GOT3 (cell line): ENCODE data around the gene ARHGAP30.

Experiments used
- DNase-seq: peaks from one replicate; lab custom pipeline; 2025; ENCODE audit warnings: mixed read lengths; lab: John Stamatoyannopoulos, UW

The ARHGAP30 gene

DNA sequence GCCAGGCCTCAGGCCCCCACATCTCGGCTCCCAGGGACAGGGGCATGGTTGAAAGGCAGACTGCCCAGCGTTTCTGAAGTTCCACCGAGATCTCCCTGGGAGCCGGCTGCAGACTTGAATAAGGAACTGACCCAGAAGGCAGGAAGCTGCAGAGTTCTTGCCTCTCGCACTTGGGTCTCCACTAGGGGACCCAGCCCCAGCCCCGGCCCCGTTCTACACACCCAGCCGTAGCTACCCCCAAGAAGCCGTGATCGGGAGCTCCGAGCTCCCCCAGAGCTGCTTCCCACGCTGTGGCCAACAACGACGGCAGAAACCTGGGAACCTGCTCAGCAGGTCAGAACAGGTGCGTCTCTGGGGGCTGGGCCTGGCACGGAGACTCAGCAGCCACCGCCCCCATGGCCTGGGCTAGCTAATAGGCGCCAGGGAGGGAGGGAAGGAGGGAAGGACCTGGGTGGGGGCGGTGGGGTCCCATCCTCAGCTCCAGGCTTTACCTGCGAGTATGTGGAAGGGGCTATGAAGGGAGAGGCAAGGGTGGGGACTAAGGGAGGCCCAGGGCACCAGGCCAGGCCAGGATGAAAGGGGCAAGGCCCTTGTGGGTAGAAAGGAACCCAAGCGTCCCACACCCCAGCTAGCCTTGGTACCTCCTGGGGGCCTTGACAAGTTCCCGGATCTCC lies 19.7 kb upstream of the ARHGAP30 start, which contains the start of gene NECTIN4:
Gene NECTIN4 (minus strand): TSS at position 308 of the 674 bp plus-strand sequence. CDS start 262 bp downstream, at position 46.
- DNase-seq = no peak

- DNase-seq = no peak
Measured at GRCh38 chr1:161088587-161089110, 19.0 kb upstream of the ARHGAP30 start.

DNA sequence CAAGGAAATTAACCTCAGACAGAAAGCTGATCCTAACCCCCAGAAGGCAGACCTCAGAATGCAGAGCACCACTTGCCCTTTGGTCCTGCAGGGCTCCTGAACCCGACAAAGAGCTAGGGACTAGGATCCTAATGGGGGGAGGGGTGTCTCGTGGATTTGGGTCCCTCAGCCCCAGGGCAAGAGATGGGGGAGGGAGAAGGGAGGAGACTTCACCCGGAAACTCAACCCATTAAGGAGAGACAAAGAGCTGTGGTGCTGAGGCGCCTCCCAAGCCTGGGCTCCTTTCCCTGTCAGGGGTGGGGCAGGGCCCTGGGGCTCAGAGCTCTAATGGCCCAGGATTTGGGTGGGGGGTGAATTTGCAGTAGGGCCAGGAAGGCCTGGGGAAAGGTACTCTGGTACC lies 16.8 kb upstream of the ARHGAP30 start:
- no peak for DNase-seq

DNA sequence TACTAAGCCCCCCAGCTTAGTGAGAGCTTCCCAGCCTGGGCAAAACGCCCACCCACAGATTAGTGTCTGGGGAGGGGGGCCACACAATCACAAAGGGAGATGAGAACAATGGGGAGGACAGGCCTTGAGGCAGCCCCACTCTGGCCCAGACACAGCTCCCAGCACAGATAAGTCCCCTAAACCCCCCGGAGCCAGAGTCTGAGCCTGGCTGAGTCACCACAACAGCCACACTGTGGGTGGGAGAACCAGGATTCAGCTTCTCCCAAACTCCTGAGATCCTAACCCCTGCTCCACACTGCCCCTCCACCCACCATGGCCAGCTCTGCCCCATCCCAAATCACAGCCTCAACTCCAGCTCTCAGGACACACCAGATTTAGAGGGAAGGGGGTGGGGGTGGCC lies 15.5 kb upstream of the ARHGAP30 start:
- no peak for DNase-seq

- no peak for DNase-seq
Measured at GRCh38 chr1:161084597-161084988, 14.9 kb upstream of the ARHGAP30 start.

- DNase-seq = no peak
Measured at GRCh38 chr1:161083748-161084596, 14.3 kb upstream of the ARHGAP30 start.

DNA sequence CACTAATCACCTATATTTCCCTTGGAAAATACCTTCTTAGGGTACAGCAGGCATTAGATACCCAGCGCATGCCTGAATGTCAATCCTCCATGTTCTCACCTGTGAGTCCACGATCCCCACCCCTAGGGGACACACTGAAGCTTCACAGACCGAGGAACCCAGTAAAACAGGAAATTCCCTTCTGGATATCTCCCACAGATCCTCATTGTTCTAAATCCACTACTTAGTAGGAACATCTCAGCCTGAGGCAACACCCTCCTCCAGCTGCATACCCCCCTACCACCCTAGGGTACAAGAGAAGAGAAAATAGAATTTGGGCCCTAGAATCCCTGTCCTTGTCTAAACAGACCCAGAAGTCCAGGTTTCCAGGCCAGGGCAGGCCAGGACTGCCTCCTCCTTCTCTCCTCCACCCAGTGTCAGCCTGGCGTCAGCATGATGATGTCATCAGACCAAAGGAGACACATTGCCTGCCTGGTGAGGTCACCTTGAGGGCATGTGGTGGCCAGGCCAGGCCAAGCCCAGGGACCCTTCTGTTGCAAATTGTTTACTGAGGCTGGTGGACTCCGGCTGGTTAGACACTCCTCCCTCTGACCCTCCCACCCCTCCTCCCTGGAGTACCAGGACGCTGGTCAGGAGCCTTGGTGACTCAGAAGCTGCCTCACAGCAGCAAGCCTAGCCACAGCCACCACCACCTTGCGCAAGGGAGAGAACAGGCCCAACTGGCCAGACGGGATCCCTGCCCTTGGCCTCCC lies 13.5 kb upstream of the ARHGAP30 start:
- DNase-seq = peak; percentile 57

GRCh38 chr1:161082483-161082882 lies 12.8 kb upstream of the ARHGAP30 start:
- no peak for DNase-seq

GRCh38 chr1:161081519-161081918 lies 11.8 kb upstream of the ARHGAP30 start:
- DNase-seq = no peak

- DNase-seq = no peak
Measured at GRCh38 chr1:161080441-161081405, 11.0 kb upstream of the ARHGAP30 start.

DNA sequence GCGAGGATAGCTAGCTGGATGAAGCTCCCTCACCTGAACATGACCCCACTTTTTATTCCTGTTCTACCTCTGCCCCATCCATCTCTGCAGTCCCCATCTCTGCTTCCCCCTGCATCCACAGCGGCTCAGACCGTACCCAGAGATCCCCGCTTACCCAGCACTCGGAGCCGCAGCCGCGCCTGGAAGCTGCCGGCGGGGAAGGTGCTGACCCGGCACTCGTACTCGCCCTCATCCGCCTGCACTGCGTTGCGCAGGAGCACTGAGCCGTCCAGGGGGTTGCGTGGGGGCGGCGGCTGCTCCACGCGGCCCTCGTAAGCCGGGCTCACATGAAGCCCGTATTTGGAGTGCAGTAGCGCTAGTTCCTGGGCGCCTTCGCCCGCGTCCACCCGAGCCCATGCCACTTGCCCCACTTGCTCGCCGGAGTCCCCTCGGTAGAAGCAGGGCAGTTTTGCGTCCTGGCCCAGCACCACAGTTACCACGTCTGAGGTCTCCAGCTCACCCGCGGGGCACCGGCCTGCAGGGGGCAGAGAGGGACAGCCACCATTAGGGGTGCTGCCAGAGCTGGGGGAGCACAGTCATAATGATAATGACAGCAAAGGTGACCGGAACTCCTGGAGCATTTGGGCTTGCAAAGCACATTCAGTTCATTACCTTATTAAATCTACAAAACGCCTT lies 9.9 kb upstream of the ARHGAP30 start:
- DNase-seq = no peak

GRCh38 chr1:161077426-161077825 lies 7.7 kb upstream of the ARHGAP30 start:
- DNase-seq = no peak

GRCh38 chr1:161076410-161076809 lies 6.7 kb upstream of the ARHGAP30 start:
- no peak for DNase-seq

DNA sequence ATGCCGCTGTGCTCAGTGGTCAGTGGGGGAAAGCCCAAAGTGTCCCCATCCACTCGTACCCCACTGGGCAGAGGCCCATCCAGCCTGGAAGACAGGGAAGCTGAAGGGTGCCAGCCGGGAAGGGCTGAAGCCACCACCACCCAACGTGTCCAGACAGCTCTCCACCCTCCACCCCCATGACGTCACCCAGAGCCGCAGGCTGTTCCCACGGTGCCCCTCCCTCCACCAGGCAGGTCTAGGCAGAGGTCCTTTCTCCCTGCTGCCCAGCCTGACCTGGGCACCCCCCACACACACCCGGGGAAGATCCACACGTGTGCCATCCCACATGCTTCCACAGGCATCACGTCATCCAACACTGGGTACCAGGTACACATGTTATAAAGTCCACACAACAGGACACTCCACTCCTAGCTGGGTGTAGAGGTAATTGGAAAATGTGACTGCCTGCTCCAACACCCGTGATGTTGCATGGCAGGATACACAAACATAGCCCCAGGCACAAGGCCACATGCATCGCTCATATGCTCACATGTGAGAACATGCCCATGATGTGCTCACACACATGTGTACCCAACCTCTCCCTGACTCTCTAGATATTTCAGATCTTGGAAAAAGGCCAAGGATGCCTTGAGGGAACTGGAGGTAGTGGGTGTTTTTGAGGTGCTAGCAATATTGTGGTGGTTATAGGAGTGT lies 5.1 kb upstream of the ARHGAP30 start:
- no peak for DNase-seq

DNA sequence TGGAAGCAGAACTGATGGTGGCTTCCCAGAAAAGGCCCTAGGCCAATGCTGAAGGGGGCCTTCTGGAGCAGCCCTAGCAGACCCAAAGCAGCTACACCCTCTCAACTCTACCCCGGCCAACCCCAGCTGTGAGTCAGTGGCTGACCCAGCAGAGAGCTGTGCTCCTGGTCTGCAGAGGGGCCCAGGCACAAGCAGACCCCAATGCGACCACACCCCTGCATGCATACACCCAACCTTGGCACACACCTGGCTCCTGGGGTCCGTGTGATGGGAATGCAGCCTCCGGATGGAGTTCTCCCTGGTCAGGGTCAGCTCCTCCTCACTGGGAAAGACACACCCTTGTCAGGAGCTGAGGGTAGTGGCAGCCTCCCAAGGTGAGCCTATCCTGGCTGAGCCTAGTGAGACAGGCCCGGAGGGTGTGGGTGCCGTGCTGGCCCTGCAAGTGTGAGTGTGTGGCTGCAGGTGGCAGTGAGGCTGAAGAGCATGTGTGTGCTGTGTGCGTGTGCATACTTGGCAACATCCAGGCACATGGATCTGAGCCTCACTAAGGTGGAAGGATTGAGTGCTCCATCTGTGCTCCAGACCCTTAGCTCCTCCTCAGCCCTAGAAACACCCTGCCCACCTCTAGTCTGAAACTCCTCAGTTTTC lies 3.9 kb upstream of the ARHGAP30 start:
- no peak for DNase-seq

DNA sequence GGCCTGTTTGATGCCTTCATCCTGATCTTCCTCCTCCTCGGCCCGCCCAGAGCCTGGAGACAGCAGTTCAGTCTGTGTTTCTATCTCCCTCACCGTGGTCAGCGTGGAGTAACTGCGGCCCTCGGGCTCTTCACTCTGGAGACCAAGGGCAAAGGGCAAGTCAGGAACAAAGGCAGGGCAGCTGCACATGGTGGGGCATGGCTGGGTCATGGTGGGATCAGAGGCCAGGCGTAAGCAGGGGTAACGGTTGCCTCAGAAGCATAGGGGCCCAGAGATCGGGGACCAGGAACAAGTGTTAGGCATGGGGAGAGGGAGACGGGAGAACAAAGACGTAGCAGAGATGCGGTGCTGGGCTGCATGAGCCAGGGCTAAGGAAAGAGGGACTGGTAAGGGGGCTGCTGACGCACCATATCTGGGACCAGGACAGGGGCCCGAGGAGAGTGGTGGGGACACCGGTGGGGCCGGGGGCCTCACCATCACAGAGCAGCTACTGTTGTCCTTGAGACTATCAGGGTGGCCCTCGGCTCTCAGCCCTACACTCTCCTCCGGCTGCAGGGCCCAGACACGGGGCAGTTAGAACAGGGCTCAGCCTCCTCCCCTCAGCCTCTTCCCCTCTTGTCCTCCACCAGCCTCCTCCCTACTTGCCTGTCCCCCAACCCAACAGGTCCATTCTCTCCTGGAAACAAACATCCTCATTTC lies 3.2 kb upstream of the ARHGAP30 start:
- no peak for DNase-seq

DNA sequence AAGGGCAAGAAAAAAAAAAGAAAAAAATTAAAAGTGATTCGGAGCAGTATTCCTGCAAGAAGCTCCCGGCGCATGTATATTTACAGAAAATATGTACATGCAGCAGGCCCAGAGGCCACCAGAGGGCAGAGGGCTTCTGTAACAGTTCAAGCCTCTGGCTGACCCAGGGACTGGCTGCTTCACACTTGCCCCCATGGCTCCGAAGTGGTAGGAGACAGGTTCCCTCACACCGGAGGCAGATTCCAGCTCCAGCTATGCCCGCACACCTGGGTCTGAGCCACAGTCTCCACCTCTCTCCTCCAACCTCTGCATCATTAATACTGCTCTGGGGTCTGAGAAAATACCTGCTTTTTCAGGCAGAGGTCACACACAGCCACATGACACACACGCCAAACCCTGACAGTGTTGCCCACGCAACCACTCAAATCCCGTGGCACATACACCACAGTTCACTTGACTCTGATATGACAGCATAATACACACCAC lies 2.2 kb upstream of the ARHGAP30 start:
- DNase-seq = no peak

DNA sequence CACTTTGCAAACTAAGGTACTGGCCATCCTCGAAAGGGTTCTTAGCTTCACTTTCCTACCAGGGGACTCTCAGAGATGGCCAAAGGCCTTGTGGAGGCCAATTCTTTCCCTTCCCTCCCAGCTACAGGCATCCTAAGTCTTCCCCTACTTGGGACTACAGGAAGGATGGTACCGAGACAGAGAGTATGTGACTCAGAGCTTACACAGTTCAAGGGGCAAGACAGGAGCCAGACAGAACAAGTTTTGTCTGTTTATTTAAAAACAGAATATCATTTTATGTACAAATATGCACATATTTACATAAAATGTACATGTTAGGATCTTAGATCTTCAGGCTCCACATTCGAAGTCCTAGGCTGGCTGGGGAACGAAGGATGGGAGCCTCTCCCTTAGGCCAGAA lies 1.1 kb upstream of the ARHGAP30 start:
- no peak for DNase-seq

DNA sequence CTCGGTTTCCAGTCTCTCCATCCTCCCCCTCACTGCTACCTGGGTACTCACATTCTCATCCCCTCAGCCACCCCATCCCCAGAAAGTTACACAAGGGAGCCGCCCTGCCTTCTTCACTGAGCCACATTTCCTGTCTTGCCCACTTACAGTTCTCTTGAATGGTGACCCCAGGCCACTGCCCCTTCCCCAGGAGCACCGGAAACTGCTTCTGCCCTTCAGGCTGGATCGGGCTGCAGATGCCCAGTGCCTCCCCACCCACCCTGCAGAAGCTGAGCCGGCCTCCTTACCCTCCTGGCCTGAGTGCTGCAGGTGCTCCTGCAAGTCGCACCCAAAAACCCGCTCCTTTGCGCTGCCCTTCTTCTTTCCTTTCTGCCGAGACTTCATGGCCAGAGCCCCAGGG lies 450 bp downstream of the ARHGAP30 start:
- DNase-seq = no peak
